ENCODE measurements around the gene PDGFRB.
"Not testable (repeated sequence)": the region's sequence is repeated elsewhere in the genome, so short reads cannot be mapped to it uniquely, and the experiment has no call there.

PDGFRB gene

DNA sequence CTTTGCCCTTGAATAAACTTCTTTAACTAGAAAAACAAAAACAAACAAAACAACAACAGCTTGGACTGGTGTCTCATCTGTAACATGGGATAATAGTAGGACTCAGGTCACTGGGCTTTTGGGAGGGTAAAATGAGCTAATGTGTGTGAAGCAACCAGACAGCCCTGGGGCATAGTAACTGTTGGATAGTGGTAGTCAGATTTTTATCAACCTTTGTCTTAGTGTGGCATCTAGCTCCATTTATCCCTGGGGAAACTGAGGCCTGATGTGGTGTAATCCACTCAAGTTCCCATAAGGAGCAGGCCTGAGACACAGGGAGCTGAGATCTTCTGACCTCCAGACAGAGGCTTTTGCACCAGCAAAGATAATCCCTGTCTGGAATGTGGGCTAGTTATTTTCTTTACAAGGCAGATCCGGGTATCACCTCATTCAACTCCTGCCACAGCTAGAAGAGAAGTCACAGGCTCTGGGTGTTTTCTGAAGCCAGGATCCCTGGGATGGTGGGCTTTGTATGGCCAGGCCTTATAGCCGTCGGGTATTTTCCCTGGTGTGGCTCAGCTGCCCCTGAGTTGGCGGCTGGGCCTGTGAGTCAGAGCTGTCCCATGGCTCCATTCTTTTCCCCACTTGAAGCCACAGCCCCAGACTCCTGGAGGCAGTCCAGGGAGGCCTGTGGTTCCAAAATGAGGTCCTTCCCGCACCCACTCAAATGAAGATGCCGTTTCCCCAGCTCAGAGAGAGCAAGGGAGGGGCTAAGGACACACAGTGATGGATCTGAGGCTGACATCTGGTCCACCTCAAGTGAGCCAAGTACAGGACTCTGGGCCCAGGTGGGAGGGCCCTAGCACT lies 43.2 kb downstream of the PDGFRB start:
- DNase-seq, result no peak

DNA sequence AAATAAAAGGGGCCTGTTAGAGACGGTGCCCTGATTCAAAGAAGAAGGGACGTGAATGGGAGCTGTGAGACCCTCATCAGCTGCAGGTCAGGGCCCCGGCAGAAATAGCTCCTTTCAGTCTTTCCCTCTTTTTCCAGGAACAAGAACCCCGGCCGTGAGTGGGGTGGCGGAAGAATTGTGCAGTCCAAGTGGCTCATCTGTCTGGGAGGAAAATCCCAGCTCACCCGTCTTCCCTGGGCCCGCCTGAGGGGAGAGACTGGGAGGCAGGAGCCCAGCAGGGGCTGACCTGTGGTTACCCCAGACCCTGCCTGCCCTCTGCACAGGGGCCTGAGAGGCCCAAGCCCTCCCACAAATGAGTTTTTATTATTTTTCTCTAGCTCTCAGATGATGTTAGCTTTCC lies 44.5 kb downstream of the PDGFRB start:
- no peak for DNase-seq

DNA sequence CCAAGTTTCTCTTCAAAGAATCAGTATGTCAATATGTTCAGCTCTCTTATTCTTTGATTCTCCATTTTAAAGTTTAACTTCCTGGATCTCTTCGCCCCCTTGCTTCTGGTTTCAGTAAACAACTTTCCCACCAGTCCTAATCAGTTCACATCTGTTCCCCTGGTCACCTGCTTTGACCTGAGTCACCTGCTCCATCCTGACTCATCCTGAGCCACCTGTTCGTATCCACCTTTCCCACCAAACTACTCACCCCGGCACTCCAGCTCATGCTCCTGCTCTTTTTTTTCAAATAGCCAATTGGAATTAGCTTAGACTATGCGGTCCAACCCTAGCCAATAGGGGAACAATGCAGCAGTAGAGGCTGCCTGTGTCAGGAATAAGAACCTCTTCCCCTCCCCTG lies 45.7 kb downstream of the PDGFRB start:
- no peak for DNase-seq

DNA sequence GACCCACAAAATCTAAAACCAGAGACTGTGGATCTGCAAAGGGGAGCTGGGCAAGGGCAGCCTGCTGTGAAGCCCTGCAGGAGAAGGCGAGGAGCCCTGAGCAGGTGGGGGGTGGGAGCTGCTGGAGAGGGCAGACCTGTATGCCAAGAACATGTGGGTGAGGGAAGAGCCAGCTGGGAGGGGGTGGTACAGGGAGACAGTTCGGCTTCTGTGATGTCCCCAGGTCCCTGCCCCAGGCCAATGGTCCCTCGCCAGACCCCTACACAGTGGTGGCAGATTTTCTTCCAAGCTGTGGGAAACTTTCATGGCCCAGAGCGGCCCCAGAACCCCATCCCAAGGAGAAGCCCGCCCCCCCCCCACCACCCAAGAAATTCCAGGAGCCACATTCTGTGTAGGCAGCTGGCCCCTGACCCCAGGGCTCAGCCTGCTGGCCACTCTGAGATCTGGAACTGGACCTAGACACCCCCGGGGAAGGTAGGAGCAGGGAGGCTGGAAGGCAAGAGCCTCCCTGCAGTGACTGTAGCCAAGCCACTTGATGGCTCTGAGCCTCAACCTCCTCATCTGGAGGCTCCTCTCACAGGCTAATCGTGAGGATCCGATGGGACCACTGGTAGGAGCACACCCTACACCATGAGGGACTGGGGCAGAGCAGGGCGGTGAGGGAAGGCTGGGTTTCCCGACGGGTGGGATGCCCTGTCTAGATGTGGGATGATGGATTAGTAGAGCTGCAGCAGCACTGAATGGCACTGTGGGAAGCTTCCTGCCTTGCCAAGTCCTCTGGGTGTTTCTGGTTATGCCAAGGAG lies 46.7 kb downstream of the PDGFRB start:
- DNase-seq, result no peak

DNA sequence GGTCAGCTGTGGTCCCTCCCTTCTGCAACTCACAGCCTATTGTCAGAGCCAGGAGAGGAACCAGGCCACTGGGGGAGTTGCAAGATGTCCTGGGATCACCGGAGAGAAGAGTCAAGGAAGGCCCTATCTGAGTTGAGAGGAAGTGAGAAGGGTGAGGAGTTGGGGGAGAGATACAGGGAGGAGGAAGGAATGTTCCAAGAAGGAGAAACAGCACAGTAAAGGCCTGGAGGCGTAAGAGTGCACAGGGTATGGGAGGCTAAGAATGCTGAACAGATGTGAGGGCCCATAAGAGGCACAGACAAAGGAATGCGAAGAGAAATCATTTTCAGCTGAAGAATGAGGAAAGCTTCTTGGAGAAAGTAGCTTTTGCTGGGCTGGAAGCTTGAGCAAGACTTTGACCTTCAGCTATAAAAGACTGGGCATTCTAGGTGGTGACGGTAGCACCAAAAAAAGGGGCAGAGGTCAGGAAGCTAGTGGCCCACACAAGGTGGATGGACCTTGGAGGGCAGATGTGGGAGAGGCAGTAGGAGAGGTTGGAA lies 47.7 kb downstream of the PDGFRB start:
- no peak for DNase-seq

DNA sequence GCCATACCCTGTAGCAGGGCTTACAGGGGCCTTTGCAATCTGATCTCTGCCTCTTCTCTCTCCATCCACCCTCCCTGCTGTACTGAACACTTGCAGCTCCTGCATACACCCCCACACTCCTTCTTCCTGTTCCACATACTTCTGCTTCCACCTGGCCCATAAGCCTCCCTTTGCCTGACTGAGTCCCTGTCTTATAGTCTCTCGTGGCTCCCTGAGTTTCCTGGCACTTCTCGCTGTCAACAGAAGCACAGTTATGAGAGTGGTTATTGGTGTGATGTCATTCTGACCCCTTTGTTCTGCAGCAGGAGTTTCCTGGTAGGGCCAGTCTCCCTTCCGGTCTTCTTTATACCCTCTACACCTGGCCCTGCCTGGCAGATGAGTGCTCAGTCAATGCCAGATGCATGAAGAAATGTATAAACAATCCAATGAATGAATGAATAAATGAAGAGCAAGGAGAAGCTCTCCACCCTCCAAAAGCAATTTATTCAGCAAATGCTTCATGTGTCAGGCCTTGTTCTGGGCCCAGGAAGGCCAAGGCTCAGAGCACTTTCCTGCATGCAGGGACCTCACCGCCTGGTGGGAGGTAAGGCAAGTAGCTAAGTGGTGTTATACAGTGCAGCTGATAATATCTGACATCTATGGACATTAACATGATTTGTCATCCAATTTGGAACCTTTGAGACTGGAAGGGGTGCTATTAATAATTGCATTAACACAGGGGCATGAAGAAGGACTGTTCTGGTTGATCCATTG lies 48.8 kb downstream of the PDGFRB start:
- no peak for DNase-seq

DNA sequence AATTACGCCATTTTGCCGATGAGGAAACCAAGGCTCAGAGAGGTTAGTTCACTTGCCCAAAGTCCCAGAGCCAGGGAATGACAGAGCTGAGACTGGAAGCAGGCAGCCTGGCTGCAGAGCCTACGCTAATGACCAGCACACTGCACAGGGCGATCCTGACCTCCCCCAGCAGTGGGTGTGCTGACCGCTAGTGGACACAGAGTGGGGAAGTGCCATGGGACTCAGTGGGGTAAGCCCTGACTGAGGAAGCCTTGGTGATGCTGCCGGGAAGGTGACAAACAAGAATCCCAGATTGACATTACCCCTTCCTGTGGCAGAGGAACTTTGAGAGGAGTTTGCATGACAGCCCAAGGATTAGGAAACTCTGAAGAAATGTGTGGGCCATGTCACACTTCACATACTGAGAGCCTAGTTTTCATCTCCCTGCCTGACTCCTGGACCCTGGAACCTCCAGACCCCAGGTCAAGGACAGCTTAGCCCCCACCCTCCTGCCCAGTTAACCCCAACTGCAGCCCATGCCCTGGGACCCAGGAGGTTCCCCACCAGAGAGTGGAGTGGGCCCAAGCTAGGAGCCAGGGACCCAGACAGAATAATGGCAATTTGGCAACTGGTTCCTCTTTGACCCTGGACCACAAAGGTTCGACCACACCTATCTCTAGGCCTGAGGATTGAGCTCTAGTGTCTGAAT lies 49.6 kb downstream of the PDGFRB start:
- no peak for DNase-seq

DNA sequence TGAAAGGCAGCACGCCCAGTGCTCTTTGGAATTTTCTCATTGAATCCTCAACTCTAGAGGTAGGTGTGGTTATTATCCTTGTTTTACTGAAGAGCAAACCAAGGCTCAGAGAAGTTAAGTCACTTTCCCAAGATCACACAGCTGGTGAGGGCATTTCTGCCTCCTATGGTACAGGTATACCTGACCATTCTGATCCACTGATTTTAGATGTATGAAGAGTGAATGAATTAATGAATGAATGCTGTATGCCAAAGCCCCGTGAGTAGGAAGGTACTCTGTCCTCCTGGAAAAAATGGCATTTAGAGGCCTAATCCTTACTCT lies 51.1 kb downstream of the PDGFRB start:
- no peak for DNase-seq

DNA sequence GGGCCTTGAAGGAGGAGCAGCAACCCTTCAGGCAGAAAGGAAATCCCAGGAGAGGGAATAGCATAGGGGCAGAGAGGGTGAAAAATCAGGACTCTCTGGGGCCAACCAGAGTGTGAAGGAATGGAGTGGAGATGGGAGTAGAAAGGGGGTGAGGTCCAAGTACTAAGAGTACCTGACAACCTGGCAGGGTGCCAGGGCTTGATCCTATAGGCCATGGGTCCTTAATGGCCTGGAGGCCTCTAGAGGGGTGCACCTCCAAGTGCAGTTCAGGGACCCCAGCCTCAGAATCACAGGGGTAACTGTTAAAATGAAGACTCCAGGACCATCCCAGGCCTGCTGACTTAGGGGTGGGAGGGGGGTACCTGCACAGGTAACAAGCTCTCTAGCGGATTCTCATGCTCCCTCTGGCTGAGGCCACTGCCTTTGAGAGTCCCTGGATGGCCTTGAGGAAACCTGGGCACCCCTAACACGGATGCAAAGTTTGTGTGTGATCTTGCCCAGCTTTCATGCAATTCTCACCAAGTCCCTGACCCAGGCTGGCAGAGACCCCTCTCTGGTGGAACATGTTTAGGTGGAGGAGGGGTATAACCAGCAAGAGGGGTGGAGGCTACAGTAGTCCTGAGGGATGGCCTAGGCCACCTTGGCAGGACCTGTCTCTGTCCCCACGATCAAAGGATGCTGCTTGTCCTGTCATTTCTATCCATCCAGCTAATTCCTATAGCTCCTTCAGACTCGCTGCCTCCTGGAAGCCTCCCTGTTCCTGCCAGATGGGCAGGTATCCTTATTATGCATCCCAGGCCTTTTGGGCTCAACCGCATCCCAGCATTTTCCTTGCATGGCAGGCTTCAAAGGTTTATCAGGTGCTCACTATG lies 51.7 kb downstream of the PDGFRB start:
- DNase-seq, result no peak

DNA sequence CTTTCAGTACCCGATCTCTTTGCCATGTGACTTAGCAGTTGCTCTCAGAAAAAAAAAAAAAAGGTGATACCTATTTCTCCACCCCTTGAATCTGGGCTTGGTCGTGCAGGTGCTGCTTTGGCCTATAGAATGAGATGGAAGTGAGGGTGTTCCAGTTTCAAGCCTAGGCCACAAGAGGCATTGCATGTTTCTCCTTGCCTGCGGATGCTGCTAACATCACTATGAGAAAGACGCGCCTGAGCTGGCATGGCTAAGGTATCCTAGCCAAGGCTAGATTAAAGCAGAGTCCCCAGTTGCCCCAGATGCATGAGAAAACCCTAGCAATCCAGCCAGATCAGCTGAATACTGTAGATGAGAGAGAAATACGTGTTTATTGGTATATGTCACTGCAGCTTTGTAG lies 54.6 kb downstream of the PDGFRB start:
- no peak for DNase-seq

DNA sequence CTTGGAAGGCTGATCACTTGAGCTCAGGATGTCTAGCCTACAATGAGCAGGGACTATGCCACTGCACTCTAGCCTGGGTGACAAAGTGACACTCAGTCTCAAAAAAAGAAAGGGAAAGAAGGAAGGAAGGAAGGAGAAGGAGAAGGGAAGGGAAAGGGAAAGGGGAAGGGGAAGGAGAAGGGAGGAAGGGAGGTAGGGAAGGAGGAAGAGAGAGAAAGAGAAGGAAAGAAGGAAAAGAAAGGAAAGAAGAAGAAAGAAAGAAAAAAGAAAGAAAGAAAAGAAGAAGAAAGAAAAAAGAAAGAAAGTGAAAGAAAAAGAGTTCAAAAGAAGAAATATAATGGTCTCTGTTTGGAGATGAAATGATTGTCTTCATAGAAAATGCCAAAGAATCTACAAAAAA lies 58.5 kb downstream of the PDGFRB start:
- no peak for DNase-seq

DNA sequence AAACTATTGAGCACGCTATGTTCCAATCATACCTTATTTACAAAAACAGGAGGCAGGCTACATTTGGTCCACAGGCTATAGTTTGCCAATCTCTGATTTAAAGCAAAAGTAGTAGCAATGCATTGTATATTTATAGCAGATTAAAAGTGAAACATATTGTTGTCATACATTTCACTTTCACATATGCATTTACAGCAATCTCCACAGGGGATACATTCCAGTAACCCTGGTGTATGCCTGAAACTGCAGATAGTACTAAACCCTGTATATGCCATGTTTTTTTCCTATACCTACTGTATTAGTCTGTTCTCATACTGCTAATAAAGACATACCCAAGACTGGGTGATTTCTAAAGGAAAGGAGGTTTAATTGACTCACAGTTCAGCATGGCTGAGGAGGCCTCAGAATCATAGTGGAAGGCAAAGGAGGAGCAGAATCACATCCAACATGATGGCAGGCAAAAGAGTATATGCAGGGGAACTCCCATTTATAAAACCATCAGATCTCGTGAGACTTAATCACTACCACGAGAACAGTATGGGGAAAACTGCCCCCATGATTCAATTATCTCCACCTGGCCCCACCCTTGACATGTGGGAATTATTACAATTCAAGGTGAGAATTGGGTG lies 63.4 kb downstream of the PDGFRB start:
- no peak for DNase-seq

DNA sequence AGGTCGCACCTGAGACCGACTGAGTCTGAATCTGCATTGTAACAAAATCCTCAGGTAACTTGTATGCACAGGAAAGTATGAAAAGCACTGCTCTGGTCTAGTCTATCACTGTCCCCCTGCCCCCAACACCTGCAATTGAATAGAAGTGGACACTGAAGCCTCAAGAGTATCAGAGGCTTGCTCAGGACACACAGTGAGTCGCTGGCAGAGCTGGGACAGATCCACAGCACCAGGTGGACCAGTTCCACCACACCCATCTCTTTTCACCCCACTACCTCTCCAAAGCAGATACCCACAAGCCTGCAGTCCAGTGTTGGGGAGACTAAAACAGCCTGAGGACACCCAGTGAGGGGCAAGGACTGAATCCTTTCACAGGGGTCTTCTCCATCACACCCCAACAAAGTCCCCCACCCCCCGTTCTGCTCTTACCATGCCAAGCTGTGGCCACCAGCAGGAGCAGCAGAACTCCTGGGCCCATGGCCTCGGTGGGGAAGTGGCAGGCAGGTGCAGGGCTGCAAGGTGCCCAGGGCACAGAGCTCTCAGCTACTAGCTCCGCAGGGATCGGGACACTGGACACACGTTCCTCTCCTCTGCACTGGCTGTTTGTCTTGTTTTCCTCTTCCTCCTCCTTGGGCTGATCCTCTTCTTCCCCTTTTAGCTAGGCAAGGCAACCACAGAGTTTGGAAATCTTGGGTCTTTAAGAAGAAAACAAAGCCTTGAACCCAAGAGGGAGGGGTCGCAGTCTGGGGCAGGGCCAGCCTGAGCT lies 69.5 kb downstream of the PDGFRB start, which contains the start of gene CSF1R:
CSF1R (minus strand) TSS at position 605 of the 766 bp plus-strand sequence; CDS start at position 478, 127 bp downstream.
- DNase-seq, result no peak

DNA sequence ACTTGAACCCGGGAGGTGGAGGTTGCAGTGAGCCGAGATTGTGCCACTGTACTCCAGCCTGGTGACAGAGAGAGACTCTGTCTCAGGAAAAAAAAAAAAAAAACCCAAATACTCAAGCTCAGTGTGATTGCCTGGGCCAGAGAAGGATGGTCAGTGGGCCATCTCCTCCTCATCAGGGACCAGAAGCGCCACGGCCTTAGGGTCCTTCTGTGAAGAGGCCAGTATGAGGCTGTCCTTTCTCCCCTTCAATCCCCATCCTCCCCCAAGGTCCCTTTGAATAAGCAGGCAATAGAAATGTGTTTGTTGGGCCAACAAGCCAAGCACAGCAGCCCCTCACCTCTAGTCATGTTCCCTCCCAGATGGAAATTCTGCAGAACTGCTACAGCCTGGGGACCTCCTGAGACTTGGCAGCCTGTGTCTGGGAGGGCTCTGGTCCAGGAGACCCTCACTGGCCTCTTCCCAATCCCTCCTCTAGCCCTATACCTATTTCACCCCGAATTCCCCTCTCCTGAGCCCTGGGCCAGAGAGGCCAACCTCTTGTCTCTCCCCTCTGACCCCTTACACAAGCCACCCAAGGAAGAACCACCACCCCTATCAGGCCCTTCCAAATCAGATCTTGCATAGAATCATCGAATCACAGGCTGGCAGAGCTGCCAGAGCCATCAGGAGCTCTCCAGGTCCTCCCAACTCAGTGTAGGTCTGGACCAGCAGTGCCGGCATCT lies 70.3 kb downstream of the PDGFRB start:
- DNase-seq, result no peak

DNA sequence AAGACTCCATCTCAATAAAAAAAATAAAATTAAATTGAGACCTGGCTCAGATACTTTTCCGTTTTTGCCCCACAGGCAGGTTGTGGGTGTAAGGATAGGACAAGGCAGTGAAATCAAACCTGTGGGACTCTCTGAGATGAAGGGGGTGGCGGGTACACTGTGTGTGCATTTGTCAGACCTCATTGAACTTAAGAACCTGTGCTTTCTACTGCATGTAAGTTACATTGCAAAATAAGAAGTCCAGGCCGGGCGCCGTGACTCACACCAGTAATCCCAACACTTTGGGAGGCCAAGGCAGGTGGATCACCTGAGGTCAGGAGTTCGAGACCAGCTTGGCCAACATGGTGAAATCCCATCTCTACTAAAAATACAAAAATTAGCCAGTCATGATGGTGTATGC lies 70.9 kb downstream of the PDGFRB start:
- DNase-seq, result not testable (repeated sequence)

DNA sequence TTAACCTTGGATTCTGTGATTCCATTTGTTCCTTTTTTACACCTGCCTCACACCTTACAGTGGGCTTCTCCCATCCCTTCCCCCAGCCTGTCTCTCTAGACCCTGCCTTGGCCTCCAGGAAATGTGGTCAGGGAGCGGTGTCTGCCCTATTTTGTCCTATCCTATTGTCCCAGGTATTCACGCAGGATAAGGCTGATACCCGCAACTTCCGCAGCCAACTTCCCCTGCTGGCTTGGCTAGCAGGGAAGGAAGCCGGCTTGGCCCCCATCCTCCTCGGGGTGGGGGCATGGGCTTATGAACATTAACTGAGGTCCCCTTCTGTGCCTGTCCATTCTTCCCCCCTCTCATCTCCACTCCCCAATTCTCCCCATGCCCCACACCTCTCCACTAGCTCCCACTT lies 72.8 kb downstream of the PDGFRB start:
- DNase-seq, result no peak

DNA sequence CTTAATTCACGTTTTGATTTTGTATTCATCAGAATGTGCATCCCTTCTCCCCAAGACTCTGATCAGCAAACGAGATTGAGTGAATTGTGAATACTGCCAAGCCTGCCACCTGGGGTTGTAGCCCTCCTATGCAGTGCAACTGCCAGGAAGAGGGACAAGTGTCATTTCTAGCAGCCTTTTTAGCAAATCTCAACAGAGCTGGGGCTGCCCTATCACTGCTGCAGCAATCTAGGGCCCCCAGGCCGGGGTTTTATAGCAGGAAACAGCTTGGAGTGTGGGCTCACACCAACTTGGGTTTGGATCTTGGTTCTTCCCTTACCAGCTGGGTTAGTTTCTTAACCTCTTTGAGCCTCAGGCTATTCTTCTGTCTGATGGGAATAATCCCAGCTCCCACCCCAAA lies 73.3 kb downstream of the PDGFRB start:
- no peak for DNase-seq

DNA sequence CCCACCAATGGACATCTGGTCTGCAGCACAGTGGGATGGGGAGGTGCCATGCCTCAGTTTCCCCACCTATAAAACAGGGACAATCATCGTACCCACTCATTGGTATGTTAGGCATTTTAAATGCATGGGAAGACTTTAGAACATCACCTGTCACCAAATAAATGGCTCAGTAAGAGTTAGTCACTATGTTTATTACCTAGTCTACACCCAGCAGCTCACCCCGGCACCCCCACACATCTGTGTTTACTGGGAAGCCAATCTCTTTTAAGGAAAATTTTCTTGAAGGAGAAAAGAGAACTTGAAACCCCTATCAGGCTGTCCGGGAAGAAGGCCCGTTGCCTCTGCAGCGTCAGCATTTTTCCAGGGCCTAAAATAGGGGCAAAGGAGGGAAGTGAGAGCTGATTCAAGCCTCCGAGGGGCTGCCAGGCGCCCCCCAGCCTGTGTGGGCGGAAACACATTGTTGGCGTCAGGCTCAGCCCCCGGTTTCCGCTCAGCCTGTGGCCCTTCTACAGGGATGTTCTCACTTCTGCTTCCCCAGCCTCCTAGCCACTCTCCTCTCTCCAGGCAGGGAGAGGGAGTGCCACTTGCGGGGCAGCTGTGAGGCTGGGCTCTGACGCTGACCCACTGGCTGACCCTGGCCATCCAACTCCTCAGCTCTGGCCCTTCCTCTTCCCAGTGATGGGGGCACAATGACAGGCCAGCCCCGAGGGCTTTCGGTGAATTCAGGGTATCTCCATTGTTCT lies 73.9 kb downstream of the PDGFRB start:
- no peak for DNase-seq

All from activated T-cell treated with anti-CD3 and anti-CD28 coated beads, Interleukin-2, amount 50 U/mL, for 1 hour (primary cell).